HG03039 (cell line): ENCODE results near the gene CATSPERZ.
"Not testable (repeated sequence)": the region's sequence is repeated elsewhere in the genome, so short reads cannot be mapped to it uniquely, and the experiment has no call there.

Experiments used
- ATAC-seq: cut with Tn5 transposase; IDR thresholded peaks from one replicate; pipeline ENCODE4 v1.9.1; 2021; ENCODE audit warnings: mild to moderate bottlenecking, moderate library complexity; ENCODE audit not compliant: unreplicated experiment

The CATSPERZ gene

GRCh38 chr11:64297699-64298358, 2.3 kb upstream of the CATSPERZ start:
- no peak for ATAC-seq

GRCh38 chr11:64298966-64299846, 952 bp upstream of the CATSPERZ start:
- no peak for ATAC-seq

- ATAC-seq: no peak
These were observed 3.2 kb downstream of the CATSPERZ start for GRCh38 chr11:64303109-64304031.

- no peak for ATAC-seq
These were observed 3.8 kb downstream of the CATSPERZ start for GRCh38 chr11:64304032-64304315.

- peak; percentile 3 for ATAC-seq
These were observed 4.3 kb downstream of the CATSPERZ start for GRCh38 chr11:64304316-64305072.

- peak; percentile 65 for ATAC-seq
These were observed 5.0 kb downstream of the CATSPERZ start, which contains the start of gene ESRRA for GRCh38 chr11:64305075-64305690. Gene ESRRA (plus strand): TSS chr11:64305524. CDS start chr11:64307180, 1,656 bp downstream.

GRCh38 chr11:64305691-64306562, 5.8 kb downstream of the CATSPERZ start:
- no peak for ATAC-seq

- ATAC-seq: no peak
These were observed 6.4 kb downstream of the CATSPERZ start for GRCh38 chr11:64306563-64306875.

- ATAC-seq: no peak
These were observed 6.9 kb downstream of the CATSPERZ start for GRCh38 chr11:64306876-64307622.

- not testable (repeated sequence) for ATAC-seq
These were observed 7.6 kb downstream of the CATSPERZ start for GRCh38 chr11:64307795-64308194.

- ATAC-seq: no peak
These were observed 12.8 kb downstream of the CATSPERZ start for GRCh38 chr11:64312947-64313346.

GRCh38 chr11:64313491-64314145, 13.5 kb downstream of the CATSPERZ start:
- no peak for ATAC-seq

- ATAC-seq: no peak
These were observed 14.1 kb downstream of the CATSPERZ start for GRCh38 chr11:64314146-64314804.

GRCh38 chr11:64314805-64315561, 14.8 kb downstream of the CATSPERZ start:
- ATAC-seq: no peak

GRCh38 chr11:64315667-64316526, 15.7 kb downstream of the CATSPERZ start:
- not testable (repeated sequence) for ATAC-seq
